ENCODE data around the gene RPL34.

Gene RPL34

GRCh38 chr4:108628411-108628810 lies 8.0 kb downstream of the RPL34 start:
- Histone ChIP-seq H3K27ac (ENCODE audit: low read depth, low read length) (no peak overlapping the region), H3K79me2 (ENCODE audit: control insufficient read depth, low read length) (peaks cover 26% of the 10 kb centered on the region), H3K4me1 (ENCODE audit: control insufficient read depth, low read length) (peaks cover 5% of the 10 kb centered on the region), H3K36me3 (ENCODE audit: control insufficient read depth, low read length) (peaks cover 96% of the 10 kb centered on the region), H3K4me2 (ENCODE audit: low read length) (no peak overlapping the region), H3K9me2 (replicated peaks; ENCODE audit: control insufficient read depth, low read length) (no peaks in the 10 kb centered on the region), H3F3A (ENCODE audit: control insufficient read depth, insufficient read depth) (peaks cover 61% of the 10 kb centered on the region), H3K27me3 (ENCODE audit: control insufficient read depth, low read length) (no peaks in the 10 kb centered on the region), H3K9me3 (ENCODE audit: control insufficient read depth, insufficient read depth, low read length) (no peaks in the 10 kb centered on the region), H4K20me1 (ENCODE audit: control insufficient read depth, insufficient read depth, low read depth, low read length) (peaks cover 11% of the 10 kb centered on the region; the same call in 1 of the 2 replicates), H3K4me3 (ENCODE audit: low read length) (no peak overlapping the region)
- TF ChIP-seq, protein P1, sequence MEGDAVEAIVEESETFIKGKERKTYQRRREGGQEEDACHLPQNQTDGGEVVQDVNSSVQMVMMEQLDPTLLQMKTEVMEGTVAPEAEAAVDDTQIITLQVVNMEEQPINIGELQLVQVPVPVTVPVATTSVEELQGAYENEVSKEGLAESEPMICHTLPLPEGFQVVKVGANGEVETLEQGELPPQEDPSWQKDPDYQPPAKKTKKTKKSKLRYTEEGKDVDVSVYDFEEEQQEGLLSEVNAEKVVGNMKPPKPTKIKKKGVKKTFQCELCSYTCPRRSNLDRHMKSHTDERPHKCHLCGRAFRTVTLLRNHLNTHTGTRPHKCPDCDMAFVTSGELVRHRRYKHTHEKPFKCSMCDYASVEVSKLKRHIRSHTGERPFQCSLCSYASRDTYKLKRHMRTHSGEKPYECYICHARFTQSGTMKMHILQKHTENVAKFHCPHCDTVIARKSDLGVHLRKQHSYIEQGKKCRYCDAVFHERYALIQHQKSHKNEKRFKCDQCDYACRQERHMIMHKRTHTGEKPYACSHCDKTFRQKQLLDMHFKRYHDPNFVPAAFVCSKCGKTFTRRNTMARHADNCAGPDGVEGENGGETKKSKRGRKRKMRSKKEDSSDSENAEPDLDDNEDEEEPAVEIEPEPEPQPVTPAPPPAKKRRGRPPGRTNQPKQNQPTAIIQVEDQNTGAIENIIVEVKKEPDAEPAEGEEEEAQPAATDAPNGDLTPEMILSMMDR (IDR thresholded peaks at IDR 0.05; ENCODE audit: low read depth, low read length, poor library complexity, severe bottlenecking), result no peak
- no peak for TF ChIP-seq EZH2phosphoT487 (IDR thresholded peaks at IDR 0.05; ENCODE audit: borderline replicate concordance, low read length)

DNA sequence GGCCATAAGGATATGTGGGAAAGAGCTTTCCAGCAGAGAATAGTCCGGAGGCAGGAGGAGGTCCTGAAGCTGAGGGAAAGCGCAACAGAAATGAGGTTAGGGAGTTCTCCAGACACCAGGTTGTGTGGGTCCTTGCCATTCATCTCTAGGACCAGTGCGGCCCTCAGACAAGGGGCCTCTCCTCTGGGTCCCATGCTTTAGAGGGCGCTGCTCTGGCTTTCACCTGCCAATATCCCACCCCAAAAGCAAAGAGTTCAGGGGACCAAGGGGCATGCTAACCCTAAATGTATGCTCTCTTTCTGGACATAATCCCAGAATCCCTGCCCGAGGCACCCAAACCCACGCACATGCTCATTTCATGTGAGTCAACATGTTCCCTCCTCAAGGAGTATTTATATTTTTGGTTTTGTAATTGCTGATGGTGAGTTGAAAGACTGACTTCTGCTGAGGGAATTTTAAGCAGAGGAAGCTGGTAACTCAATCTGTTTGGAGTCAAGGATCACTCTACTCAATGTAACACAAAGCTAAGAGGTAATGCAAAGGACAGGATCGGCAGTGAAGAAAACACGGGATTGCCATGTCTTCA lies 14.8 kb downstream of the RPL34 start:
- no peak overlapping the region for H3K27ac ChIP-seq (ENCODE audit: low read depth, low read length)
- H3K27me3 ChIP-seq (ENCODE audit: control insufficient read depth, low read length), result no peaks in the 10 kb centered on the region
- H3K4me2 ChIP-seq (ENCODE audit: low read length), result no peak overlapping the region
- H4K20me1 ChIP-seq (ENCODE audit: control insufficient read depth, insufficient read depth, low read depth, low read length), result no peaks in the 10 kb centered on the region
- H3F3A ChIP-seq (ENCODE audit: control insufficient read depth, insufficient read depth), result peaks cover 55% of the 10 kb centered on the region
- H3K9me3 ChIP-seq (ENCODE audit: control insufficient read depth, insufficient read depth, low read length), result no peaks in the 10 kb centered on the region
- H3K9me2 ChIP-seq (replicated peaks; ENCODE audit: control insufficient read depth, low read length), result no peaks in the 10 kb centered on the region
- H3K4me3 ChIP-seq (ENCODE audit: low read length), result no peak overlapping the region
- no peaks in the 10 kb centered on the region for H3K4me1 ChIP-seq (ENCODE audit: control insufficient read depth, low read length)
- peaks cover 53% of the 10 kb centered on the region for H3K36me3 ChIP-seq (ENCODE audit: control insufficient read depth, low read length)
- TF ChIP-seq, protein P1 (IDR thresholded peaks at IDR 0.05; ENCODE audit: low read depth, low read length, poor library complexity, severe bottlenecking), result no peak
- H3K79me2 ChIP-seq (ENCODE audit: control insufficient read depth, low read length), result no peaks in the 10 kb centered on the region

- Histone ChIP-seq H3K36me3 (ENCODE audit: control insufficient read depth, low read length) (peaks cover 43% of the 10 kb centered on the region), H3F3A (ENCODE audit: control insufficient read depth, insufficient read depth) (peaks cover 49% of the 10 kb centered on the region), H3K79me2 (ENCODE audit: control insufficient read depth, low read length) (no peaks in the 10 kb centered on the region), H3K4me2 (ENCODE audit: low read length) (no peak overlapping the region), H4K20me1 (ENCODE audit: control insufficient read depth, insufficient read depth, low read depth, low read length) (no peaks in the 10 kb centered on the region), H3K9me3 (ENCODE audit: control insufficient read depth, insufficient read depth, low read length) (no peaks in the 10 kb centered on the region), H3K27me3 (ENCODE audit: control insufficient read depth, low read length) (no peaks in the 10 kb centered on the region), H3K27ac (ENCODE audit: low read depth, low read length) (no peak overlapping the region), H3K4me1 (ENCODE audit: control insufficient read depth, low read length) (no peaks in the 10 kb centered on the region), H3K4me3 (ENCODE audit: low read length) (no peak overlapping the region), H3K9me2 (replicated peaks; ENCODE audit: control insufficient read depth, low read length) (no peaks in the 10 kb centered on the region)
- TF ChIP-seq, protein P1 (IDR thresholded peaks at IDR 0.05; ENCODE audit: low read depth, low read length, poor library complexity, severe bottlenecking), result no peak
- no peak for TF ChIP-seq EZH2phosphoT487 (IDR thresholded peaks at IDR 0.05; ENCODE audit: borderline replicate concordance, low read length)
Observed at GRCh38 chr4:108636246-108636645, 15.9 kb downstream of the RPL34 start.
